ENCODE measurements around the gene PATL2. TPM values are rescaled to one million over a fixed set of nuclear protein-coding genes. Genes with fewer than 3 reads are reported as not detected.

Gene PATL2
- total RNA-seq, 4 donors from 2014 or later = 4.0 to 35.5 (median 9.5) TPM

DNA sequence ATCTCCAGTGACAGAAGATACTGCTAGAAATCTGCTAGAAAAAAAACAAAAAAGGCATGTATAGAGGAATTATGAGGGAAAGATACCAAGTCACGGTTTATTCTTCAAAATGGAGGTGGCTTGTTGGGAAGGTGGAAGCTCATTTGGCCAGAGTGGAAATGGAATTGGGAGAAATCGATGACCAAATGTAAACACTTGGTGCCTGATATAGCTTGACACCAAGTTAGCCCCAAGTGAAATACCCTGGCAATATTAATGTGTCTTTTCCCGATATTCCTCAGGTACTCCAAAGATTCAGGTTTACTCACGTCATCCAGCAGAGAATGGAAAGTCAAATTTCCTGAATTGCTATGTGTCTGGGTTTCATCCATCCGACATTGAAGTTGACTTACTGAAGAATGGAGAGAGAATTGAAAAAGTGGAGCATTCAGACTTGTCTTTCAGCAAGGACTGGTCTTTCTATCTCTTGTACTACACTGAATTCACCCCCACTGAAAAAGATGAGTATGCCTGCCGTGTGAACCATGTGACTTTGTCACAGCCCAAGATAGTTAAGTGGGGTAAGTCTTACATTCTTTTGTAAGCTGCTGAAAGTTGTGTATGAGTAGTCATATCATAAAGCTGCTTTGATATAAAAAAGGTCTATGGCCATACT lies 4.1 kb upstream of the PATL2 start:
- peaks cover 0 to 35% (median 14%) of the 10 kb centered on the region in 4 donors for H3K4me1 ChIP-seq
- H3K9me3 ChIP-seq = no peaks in the 10 kb centered on the region
- DNase-seq = peak in 1 of 3 donors; percentile 54
- peak overlapping the region in 2 of 4 donors; percentile 25 to 98 for H3K27ac ChIP-seq
- H3K4me3 ChIP-seq = peak overlapping the region in 3 of 4 donors; percentile 14 to 77 (median 74)
- TF ChIP-seq POLR2A (IDR thresholded peaks at IDR 0.05) = no peak
- TF ChIP-seq, protein P1, sequence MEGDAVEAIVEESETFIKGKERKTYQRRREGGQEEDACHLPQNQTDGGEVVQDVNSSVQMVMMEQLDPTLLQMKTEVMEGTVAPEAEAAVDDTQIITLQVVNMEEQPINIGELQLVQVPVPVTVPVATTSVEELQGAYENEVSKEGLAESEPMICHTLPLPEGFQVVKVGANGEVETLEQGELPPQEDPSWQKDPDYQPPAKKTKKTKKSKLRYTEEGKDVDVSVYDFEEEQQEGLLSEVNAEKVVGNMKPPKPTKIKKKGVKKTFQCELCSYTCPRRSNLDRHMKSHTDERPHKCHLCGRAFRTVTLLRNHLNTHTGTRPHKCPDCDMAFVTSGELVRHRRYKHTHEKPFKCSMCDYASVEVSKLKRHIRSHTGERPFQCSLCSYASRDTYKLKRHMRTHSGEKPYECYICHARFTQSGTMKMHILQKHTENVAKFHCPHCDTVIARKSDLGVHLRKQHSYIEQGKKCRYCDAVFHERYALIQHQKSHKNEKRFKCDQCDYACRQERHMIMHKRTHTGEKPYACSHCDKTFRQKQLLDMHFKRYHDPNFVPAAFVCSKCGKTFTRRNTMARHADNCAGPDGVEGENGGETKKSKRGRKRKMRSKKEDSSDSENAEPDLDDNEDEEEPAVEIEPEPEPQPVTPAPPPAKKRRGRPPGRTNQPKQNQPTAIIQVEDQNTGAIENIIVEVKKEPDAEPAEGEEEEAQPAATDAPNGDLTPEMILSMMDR (IDR thresholded peaks at IDR 0.05) = no peak
- no peaks in the 10 kb centered on the region for H3K27me3 ChIP-seq
- H3K36me3 ChIP-seq = peaks cover 0 to 49% (median 0%) of the 10 kb centered on the region in 3 donors

DNA sequence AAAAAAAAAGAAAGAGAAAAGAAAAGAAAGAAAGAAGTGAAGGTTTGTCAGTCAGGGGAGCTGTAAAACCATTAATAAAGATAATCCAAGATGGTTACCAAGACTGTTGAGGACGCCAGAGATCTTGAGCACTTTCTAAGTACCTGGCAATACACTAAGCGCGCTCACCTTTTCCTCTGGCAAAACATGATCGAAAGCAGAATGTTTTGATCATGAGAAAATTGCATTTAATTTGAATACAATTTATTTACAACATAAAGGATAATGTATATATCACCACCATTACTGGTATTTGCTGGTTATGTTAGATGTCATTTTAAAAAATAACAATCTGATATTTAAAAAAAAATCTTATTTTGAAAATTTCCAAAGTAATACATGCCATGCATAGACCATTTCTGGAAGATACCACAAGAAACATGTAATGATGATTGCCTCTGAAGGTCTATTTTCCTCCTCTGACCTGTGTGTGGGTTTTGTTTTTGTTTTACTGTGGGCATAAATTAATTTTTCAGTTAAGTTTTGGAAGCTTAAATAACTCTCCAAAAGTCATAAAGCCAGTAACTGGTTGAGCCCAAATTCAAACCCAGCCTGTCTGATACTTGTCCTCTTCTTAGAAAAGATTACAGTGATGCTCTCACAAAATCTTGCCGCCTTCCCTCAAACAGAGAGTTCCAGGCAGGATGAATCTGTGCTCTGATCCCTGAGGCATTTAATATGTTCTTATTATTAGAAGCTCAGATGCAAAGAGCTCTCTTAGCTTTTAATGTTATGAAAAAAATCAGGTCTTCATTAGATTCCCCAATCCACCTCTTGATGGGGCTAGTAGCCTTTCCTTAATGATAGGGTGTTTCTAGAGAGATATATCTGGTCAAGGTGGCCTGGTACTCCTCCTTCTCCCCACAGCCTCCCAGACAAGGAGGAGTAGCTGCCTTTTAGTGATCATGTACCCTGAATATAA lies 2.2 kb upstream of the PATL2 start:
- DNase-seq = no peak
- Histone ChIP-seq H3K4me1 (peaks cover 0 to 43% (median 14%) of the 10 kb centered on the region in 4 donors), H3K27ac (peak overlapping the region; percentile 32 to 98 (median 98)), H3K4me3 (peak overlapping the region; percentile 74 to 95 (median 76)), H3K36me3 (peaks cover 0 to 41% (median 0%) of the 10 kb centered on the region in 3 donors), H3K27me3 (no peaks in the 10 kb centered on the region), H3K9me3 (no peaks in the 10 kb centered on the region)
- TF ChIP-seq POLR2A (IDR thresholded peaks at IDR 0.05) = no peak
- TF ChIP-seq, protein P1 (IDR thresholded peaks at IDR 0.05) = peak in 2 of 6 experiments; percentile 14 to 39

DNA sequence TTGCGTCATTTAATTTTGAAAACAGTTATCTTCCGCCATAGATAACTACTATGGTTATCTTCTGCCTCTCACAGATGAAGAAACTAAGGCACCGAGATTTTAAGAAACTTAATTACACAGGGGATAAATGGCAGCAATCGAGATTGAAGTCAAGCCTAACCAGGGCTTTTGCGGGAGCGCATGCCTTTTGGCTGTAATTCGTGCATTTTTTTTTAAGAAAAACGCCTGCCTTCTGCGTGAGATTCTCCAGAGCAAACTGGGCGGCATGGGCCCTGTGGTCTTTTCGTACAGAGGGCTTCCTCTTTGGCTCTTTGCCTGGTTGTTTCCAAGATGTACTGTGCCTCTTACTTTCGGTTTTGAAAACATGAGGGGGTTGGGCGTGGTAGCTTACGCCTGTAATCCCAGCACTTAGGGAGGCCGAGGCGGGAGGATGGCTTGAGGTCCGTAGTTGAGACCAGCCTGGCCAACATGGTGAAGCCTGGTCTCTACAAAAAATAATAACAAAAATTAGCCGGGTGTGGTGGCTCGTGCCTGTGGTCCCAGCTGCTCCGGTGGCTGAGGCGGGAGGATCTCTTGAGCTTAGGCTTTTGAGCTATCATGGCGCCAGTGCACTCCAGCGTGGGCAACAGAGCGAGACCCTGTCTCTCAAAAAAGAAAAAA lies 1.4 kb upstream of the PATL2 start:
- peaks cover 0 to 33% (median 0%) of the 10 kb centered on the region in 3 donors for H3K36me3 ChIP-seq
- peak overlapping the region; percentile 97 to 100 (median 98) for H3K27ac ChIP-seq
- H3K9me3 ChIP-seq = no peaks in the 10 kb centered on the region
- TF ChIP-seq, protein P1 (IDR thresholded peaks at IDR 0.05) = no peak
- peak; percentile 72 to 84 for TF ChIP-seq POLR2A (IDR thresholded peaks at IDR 0.05)
- H3K4me3 ChIP-seq = peak overlapping the region; percentile 74 to 95 (median 76)
- peaks cover 0 to 49% (median 12%) of the 10 kb centered on the region in 4 donors for H3K4me1 ChIP-seq
- H3K27me3 ChIP-seq = no peaks in the 10 kb centered on the region
- peak; percentile 73 to 88 (median 75) for DNase-seq

DNA sequence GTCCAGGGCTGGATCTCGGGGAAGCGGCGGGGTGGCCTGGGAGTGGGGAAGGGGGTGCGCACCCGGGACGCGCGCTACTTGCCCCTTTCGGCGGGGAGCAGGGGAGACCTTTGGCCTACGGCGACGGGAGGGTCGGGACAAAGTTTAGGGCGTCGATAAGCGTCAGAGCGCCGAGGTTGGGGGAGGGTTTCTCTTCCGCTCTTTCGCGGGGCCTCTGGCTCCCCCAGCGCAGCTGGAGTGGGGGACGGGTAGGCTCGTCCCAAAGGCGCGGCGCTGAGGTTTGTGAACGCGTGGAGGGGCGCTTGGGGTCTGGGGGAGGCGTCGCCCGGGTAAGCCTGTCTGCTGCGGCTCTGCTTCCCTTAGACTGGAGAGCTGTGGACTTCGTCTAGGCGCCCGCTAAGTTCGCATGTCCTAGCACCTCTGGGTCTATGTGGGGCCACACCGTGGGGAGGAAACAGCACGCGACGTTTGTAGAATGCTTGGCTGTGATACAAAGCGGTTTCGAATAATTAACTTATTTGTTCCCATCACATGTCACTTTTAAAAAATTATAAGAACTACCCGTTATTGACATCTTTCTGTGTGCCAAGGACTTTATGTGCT lies 721 bp upstream of the PATL2 start:
- Histone ChIP-seq H3K27me3 (no peaks in the 10 kb centered on the region), H3K4me3 (peak overlapping the region; percentile 74 to 95 (median 76)), H3K4me1 (peaks cover 0 to 48% (median 11%) of the 10 kb centered on the region in 4 donors), H3K36me3 (peaks cover 0 to 27% (median 0%) of the 10 kb centered on the region in 3 donors), H3K27ac (peak overlapping the region; percentile 97 to 100 (median 98)), H3K9me3 (no peaks in the 10 kb centered on the region)
- TF ChIP-seq POLR2A (IDR thresholded peaks at IDR 0.05) = no peak
- TF ChIP-seq, protein P1 (IDR thresholded peaks at IDR 0.05) = no peak
- DNase-seq = peak in 2 of 3 donors; percentile 78 to 84

All from Peyer's patch (tissue), 4 donors.